Activated CD8-positive, alpha-beta memory T cell treated with anti-CD3 and anti-CD28 coated beads, Interleukin-2, amount 50 U/mL, for 48 hours (primary cell): ENCODE measurements around the gene ALLC.
"Not testable (repeated sequence)": the region's sequence is repeated elsewhere in the genome, so short reads cannot be mapped to it uniquely, and the experiment has no call there.

Experiments used
- DNase-seq: peaks from one replicate; pipeline ENCODE4 v3.0.0-alpha.2; 2020

The ALLC gene

DNA sequence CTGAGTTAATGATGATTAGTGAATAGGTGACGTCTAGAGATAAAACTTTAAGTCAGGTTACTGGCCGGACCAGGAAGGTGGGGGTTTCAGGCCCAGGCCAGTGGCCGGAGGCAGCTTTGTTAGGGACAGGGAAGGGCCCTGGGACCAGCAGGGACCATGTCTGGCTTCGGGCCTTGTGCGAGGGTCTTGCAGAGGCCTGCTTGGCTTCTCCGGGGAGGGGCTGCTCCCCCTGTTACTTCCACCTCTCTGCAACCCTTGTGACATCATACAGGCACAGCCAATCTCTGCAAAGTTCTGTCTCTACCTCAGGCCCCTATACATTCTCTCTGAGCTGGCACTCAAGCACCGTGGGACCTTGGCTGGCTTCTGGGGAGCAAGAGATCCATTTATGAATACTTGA, at the start of gene ALLC:
Gene ALLC (plus strand): TSS at position 320 of the 400 bp plus-strand sequence. CDS start 12,958 bp downstream, outside the sequence.
- no peak for DNase-seq

DNA sequence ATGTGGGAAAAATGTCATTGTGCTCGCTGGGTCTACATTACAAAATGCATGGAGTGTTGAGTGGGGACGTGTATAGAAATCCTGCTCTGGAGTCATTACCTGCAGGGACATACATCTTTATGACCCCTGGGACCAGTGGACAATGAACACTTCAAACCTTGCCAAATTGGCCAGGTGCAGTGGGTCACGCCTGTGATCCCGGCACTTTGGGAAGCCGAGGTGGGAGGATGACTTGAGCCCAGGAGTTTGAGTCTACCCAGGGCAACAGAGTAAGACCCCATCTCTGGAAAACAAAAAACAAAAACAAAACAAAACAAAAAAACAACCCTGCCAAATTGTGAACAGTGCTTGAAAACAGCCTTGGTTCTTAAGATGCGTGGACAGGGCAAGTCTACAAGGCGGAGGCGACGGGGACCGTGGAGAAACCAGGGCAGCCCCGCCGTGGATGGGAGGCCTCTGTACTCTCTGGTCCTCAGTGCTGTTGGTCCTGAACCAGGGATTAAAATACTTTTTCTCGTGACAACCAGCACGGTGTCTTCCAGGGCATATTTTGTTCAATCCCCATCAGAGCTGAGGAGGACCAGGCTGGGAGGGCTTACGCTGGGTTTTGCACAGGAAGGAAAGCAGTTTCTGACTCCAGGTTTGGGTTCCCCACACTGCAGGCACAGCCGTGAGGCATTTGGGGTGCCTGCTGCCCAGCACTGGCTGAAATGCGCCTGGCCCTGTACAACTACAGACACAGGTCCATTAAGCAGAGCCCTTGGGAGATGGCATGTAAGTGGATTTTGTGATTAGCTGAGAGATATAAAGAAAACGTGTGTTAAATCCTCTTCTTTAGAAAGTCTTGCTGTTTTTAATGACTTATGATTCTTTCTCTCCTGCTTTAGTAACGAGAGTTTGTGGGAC, 49.4 kb upstream of the ALLC start:
- DNase-seq, result peak; percentile 35

DNA sequence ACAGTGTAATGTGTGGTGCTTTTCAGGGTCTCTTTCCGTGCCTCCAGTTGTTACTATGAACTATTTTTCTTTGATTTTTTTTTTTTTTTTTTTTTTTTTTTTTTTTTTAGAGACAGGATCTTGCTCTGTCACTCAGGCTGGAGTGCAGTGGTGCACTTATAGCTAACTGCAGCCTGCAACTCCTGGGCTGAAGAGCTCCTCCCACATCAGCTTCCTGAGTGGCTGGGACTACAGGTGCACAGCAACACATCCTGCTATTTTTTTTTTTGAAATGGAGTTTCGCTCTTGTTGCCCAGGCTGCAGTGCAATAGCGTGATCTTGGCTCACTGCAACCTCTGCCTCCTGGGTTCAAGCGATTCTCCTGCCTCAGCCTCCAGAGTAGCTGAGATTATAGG, 48.7 kb upstream of the ALLC start:
- DNase-seq, result peak; percentile 3

DNA sequence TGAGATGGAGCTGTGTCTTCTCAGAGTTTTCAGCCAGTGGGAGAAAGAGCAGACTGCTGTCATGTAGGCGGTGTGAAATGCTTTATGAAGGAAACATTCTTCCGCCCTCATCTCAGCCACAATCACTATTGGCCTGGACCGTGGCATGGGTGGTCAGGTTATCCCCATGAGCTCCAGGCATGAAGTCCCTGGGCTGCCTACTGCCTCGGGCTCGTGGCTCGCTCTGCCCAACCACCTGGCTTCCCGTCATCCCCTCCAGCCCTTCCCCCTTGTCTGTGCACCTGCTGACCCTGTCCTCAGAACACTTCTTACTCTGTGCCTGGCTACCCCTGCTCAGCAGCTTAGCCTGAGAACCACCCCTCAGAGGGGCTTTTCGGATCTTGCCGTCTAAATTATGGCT, 47.6 kb upstream of the ALLC start:
- DNase-seq, result peak; percentile 36

DNA sequence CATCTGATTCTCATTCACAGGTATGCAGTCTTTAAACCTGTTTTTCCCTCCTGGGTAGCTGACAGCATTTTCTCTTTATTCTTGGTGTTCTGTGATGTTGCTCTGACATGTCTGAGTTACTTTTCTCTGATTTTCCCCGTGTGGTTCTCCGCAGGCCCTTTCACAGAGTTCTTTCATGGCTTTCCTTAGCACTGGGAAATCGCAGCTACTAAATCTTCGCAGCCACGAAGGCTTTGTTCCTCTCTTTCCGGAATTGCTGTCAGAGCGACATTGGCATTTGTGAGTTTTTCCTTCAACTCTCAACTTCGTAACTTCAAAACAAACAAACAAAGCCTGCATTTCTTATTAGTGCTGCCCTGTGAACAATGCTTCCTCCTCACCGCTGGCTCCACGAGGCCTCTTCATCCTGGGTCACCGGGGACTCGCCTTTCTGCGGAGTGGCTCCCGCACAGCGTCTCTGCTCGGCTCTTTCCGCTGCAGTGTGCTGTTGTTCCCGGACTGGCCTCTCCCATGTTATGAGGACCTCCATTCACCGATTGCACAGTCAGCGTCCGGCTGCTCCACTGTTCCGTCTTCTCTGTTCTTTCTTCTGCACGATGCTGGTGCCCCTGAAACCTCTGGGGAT, 47.0 kb upstream of the ALLC start:
- peak; percentile 12 for DNase-seq

DNA sequence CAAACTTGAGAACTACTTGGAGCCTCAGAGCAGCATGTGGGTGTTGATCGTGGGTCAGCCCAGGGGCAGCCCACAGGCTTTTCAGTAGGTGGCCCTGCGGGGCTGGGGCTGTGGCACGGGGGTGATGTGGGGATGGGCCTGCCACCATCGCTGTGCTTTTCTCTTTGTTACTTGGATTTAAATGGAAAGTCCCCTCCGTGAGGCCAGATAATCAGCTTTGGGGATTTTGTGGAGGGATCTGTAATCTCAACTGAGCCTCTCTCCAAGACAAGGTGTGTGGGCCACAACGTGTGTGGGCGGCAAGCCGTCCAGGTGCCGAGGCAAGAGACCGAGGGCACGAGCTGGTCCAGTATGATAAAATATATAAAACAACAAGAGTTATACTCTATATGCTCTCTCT, 46.4 kb upstream of the ALLC start:
- DNase-seq, result no peak

DNA sequence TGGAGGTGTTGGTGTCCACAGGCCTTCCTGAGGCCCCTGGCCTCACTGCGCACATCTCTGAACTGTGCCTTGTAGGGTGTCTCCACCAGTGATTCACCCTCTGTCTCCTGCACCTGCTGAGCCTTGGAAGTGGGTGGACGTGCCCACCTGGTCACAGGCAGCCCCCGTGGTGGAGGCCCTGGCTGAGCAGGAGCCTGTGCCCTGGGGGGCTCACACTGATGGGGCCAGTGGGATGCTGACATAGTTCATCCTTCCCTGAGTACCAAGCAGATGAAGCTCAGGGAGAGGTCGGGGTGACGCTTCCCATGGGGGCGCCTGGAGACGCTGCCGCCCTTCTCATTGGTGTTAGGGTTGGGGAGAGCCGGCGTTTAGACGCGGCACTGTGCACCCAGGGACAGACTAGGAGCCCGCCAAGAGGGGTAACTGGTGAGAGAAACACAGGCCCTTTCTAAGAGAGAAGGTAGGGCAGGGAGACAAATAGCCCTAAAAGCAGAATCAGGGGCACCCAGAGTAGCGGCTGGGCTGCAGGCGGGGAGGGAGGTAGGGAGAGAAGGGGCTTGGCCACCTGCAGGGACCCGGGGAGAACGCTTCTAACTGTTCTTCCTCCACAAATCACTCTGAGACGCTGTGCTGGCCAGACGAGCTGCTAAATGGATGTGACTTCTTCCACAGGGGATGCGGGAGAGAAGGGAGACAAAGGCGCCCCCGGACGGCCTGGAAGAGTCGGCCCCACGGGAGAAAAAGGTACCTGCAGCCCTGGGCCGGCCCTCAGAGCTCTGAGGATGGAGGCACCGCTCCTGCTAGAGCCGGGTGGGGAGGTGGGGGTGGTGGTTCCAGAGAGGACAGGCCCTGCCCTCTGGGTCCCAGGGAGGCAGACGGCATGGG, 45.1 kb upstream of the ALLC start:
- DNase-seq, result no peak

DNA sequence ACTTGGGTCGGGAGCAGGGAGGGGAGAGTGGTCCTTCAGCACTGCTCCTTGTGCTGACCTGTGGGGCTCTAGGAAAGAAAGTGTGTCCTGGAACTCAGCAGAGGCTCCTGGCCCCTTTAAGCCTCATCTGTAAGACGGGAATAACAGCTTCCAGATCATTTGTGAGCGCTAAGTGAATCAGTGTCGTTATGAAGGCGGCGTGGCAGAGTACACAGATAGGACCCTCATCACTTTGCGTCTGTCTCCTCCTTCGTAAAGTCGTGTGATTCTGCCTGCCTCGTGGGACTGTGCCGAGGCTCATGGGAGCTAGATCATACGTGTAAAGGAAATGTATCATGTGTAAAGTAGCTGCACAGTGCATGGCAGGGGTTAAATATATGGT, 44.5 kb upstream of the ALLC start:
- DNase-seq, result no peak

DNA sequence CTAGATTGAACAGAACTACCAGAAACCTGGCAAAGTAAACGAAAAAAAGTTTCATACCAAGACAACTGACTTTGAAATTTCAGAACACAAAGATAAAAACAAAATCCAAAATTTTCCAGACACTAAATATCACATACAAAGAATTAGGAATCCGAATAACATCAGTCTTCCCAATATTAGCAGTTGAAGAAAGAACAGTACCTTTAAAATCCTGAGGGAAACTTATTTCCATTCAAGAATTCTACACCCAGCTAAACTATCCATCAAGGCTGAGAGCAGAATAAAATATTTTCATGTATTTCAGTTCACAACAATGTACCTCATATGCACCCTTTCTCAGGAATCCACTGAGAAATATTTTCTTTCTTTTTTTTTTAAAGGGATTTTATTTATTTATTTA, 43.3 kb upstream of the ALLC start:
- DNase-seq, result not testable (repeated sequence)

DNA sequence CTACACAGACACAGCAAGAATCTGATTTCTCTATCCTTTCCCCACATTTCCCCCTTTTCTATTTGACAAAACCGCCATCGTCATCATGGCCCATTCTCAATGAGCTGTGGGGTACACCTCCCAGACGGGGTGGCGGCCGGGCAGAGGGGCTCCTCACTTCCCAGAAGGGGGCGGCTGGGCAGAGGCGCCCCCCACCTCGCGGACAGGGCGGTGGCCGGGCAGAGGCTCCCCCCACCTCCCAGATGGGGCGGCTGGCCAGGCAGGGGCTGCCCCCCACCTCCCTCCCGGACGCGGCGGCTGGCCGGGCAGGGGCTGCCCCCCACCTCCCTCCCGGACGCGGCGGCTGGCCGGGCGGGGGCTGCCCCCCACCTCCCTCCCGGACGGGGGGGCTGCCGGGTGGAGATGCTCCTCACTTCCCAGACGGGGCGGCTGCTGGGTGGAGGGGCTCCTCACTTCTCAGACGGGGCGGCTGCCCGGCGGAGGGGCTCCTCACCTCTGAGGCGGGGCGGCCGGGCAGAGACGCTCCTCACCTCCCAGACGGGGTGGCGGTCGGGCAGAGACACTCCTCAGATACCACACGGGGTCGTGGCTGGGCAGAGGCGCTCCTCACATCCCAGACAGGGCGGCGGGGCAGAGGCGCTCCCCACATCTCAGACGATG, 42.3 kb upstream of the ALLC start:
- DNase-seq, result not testable (repeated sequence)

DNA sequence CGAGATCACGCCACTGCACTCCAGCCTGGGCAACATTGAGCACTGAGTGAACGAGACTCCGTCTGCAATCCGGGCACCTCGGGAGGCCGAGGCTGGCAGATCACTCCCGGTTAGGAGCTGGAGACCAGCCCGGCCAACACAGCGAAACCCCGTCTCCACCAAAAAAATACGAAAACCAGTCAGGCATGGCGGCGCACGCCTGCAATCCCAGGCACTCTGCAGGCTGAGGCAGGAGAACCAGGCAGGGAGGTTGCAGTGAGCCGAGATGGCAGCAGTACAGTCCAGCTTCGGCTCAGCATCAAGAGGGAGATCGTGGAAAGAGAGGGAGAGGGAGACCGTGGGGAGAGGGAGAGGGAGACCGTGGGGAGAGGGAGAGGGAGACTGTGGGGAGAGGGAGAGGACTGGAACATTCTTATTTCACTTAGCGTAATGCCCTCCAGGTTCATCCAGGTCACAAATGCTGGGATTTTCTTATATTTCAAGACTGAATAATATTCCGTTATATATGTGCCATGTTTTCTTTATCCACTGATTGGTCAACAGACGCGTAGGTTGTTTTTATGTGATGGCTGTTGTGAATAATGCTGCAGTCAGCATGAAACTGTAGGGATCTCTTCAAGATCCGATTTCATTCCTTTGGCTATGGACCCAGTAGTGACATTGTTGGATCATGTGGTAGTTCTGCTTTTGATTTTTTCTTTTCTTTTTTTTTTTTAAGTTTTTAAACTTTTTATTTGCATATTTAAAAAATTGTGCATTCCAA, 41.4 kb upstream of the ALLC start:
- not testable (repeated sequence) for DNase-seq

DNA sequence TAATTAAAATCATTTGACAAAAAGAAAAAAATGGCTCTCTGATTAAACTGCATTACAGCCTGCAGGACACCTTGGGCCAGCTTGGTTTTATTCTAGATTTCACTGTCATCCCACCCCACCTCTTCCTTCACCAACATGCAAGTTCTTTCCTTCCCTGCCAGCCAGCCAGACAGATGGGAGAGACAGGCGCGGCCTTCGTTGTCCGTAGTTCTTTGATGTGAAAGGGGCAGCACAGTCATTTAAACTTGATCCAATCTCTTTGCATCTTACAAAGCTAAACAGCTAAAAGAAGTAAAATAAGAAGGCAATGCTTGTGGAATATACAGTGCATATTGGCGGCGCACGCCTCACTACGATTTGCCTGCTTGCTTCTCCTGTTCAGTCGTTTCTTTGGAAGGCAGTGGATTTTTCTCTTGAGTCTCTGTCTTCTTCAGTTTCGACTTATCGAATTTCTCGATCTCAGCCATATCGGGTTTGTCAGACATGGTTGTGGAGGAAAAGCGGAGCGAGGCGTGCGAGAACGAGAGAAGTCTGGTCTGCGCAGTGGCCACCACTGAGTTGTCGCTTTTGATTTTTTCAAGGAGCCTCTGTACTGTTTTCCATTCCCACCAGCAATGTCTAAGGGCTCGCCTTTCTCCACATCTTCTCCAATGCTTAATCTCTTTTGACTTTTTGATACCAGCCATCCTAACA, 40.7 kb upstream of the ALLC start:
- no peak for DNase-seq

DNA sequence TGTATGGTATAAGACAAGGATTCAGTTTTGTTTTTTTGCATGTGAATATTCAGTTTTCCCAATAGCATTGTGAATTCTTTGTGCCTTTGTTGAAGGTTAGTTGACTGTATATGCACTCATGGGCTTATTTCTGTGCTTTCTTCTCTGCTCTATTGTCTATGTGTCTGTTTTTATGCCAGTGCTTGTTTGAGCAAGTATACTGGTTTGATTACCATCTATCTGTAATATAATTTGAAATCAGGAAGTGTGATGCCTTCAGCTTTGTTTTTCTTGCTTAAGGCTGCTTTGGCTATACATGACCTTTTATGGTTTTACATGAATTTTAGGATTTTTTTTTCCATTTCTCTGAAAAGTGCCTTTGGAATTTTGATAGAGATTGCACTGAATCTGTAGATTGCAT, 39.6 kb upstream of the ALLC start:
- no peak for DNase-seq

DNA sequence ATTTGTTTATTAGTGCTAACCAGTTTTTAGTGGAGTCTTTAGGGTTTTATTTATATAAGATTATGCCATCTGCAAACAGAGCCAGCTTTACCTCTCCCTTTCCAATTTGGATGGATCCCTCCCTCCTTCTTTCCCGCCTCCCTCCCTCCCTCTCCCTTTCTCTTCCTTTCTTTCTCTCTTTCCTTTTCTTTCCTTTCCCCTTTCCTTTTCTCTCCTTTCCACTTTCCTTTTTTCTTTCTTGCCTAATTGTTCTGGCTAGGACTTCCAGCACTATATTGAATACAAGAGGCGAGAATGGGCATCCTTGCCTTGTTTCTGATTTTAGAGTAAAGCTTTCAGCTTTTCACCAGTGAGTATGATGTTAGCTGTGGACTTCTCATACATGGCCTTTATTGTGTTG, 39.0 kb upstream of the ALLC start:
- no peak for DNase-seq

DNA sequence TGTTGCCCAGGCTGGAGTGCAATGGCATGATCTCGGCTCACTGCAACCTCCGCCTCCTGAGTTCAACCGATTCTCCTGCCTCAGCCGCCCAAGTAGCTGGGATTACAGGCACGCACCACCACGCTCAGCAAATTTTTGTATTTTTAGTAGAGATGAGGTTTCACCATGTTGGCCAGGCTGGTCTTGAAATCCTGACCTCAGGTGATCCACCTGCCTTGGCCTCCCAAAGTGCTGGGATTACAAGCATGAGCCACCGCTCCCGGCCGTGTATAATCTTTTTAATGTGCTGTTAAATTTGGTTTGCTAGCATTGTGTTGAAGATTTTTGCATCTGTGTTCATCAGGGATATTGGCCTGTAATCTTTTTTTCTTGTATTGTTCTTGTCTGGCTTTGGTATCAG, 38.3 kb upstream of the ALLC start:
- peak; percentile 2 for DNase-seq

DNA sequence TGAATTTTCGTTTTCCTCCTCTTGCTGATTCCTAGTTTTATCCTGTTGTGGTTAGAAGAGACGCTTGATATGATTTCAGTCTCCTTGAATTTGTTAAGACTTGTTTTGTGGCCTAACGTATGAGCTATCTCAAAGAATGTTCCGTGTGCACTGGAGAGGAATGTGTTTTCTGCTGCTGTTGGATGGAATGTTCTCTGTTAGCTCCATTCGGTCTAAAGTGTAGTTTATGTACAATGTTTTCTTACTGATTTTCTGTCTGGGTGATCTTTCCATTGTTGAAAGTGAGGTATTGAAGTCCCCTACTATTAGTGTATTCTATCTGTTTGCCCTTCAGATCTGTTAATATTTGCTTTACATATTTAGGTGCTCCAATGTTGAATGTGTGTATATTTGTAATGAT, 37.2 kb upstream of the ALLC start:
- DNase-seq, result no peak

DNA sequence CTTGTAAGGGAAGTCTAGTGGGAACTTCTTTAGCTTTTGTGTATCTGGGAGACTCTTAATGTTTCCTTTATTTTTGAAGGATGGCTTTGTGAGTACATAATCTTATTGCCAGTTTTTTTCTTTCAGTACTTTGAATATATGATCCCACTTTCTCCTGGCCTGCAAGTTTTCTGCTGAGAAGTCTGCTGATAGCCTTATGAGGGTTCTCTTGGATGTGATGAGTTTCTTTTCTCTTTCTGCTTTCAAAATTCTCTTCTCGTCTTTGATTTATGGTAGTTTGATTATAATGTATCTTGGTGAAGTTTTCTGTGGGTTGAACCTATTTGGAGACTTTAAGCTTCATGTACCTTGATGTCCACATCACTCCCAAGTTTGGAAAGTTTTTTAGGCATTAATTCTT, 35.0 kb upstream of the ALLC start:
- no peak for DNase-seq

DNA sequence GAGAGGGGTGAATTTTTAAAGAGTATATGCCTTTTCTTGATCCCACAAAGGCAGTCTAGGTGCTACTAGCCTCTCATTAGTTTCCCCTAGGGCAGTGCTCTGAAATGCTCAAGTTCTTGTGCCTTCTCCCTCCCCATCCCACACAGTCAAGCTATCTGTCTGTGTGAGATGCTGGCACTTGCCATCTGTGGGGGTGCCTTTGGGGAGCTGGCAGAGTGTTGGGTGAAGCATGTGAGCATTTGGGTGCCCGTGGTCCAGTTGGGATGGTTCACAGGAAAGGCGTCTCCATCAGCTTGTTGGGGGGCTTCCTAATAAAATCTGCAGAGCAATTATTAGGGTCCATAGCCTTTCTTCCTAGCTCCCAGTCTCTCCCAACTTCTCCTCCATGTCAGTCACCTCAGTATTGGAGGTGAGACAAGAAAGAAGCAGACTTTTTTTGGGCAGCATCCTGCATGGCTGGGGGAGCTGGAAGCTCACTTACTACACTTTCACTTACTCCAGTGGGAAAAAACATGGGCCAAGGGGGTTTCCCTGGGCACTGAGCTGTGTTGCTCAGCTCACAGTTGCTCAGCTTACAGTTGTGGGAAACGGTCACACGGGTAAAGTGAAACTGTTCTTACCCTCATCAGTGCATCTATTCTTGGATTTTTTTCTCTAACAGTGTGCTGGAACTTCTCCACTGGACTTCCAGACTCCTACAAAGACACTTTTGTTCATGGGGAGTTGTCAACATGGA, 33.8 kb upstream of the ALLC start:
- peak; percentile 22 for DNase-seq

DNA sequence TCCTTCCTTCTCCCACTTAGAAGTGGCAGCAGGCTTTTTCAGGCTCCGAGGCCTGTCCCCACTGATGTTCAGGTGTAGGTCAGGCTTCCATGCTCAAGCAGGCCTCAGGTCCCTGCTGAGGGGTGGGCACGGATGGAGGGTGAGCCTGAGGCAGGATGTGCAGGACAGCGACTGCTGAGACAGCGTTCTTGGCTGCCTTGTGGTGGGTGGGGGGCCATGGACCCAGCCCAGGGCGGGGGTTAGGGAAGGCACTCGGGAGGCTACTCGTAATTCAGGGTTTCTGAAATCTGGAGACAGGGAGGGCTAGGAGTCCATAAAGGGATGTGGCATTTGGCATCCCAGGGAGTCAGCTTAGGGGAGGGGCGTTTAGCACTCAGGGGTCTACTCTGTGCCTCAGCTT, 32.8 kb upstream of the ALLC start:
- peak; percentile 22 for DNase-seq

DNA sequence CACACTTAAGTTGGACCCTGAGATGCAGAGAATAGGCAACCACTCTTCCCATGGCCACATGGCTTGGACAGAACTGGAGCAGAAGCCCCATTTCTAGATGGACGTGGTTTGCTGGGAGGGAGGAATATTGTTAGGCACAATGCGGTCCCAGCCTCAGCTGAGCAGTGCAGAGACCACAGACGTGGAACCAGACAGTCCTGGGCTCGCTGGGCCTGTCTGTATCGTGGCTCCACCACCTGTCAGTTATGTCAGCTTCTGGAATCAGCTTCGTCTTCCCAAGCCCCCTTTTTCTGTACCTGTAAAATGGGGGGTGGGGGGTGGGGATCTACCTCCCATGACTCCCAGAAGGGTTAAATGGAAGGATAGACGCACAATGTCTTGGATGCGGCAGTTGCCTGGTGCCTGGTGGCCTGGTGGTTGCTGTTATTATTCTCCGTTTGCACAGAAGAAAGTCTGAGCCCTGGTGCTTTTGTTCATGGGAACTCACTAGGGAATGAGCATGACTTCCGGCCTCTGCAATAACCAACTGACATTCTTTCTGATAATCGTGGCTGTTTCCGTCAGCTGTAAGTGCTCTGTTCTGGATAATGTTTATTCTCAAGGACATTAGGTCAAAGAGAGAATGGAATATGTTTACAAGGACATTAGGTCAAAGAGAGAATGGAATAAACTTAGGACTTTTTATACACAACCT, 31.7 kb upstream of the ALLC start:
- DNase-seq, result peak; percentile 18
